EL (cell line): Measurements from ENCODE around the gene SHOX.
A peak's percentile ranks its signal among the peaks of the same experiment; 100 is the strongest.
"Not testable (repeated sequence)": the region's sequence is repeated elsewhere in the genome, so short reads cannot be mapped to it uniquely, and the experiment has no call there.

Experiments used
- DNase-seq: peaks from one replicate; pipeline ENCODE4 v3.0.0-alpha.2; 2016

Gene SHOX

GRCh38 chrX:638482-639131 lies 8.0 kb downstream of the SHOX start:
- DNase-seq: no peak

- DNase-seq: no peak
These were observed 8.6 kb downstream of the SHOX start for GRCh38 chrX:639151-639550.

GRCh38 chrX:640641-641040 lies 10.1 kb downstream of the SHOX start:
- DNase-seq: no peak

- no peak for DNase-seq
These were observed 11.3 kb downstream of the SHOX start for GRCh38 chrX:641671-642435.

- DNase-seq: no peak
These were observed 12.0 kb downstream of the SHOX start for GRCh38 chrX:642436-643240.

GRCh38 chrX:643241-643595 lies 12.6 kb downstream of the SHOX start:
- DNase-seq: no peak

- no peak for DNase-seq
These were observed 13.3 kb downstream of the SHOX start for GRCh38 chrX:643911-644303.

GRCh38 chrX:644304-645281 lies 14.0 kb downstream of the SHOX start:
- peak; percentile 38 for DNase-seq

GRCh38 chrX:646228-646495 lies 15.6 kb downstream of the SHOX start:
- DNase-seq: peak; percentile 50

- DNase-seq: peak; percentile 41
These were observed 16.2 kb downstream of the SHOX start for GRCh38 chrX:646796-647195.

GRCh38 chrX:649166-649565 lies 18.6 kb downstream of the SHOX start:
- no peak for DNase-seq

- peak; percentile 59 for DNase-seq
These were observed 19.7 kb downstream of the SHOX start for GRCh38 chrX:650324-650723.

- no peak for DNase-seq
These were observed 20.2 kb downstream of the SHOX start for GRCh38 chrX:650811-651210.

GRCh38 chrX:651922-652321 lies 21.3 kb downstream of the SHOX start:
- DNase-seq: not testable (repeated sequence)

GRCh38 chrX:652341-652741 lies 21.8 kb downstream of the SHOX start:
- DNase-seq: no peak

- DNase-seq: no peak
These were observed 22.7 kb downstream of the SHOX start for GRCh38 chrX:653306-653705.

GRCh38 chrX:661154-661553 lies 30.6 kb downstream of the SHOX start:
- DNase-seq: no peak

GRCh38 chrX:662126-662525 lies 31.5 kb downstream of the SHOX start:
- no peak for DNase-seq

GRCh38 chrX:663841-664240 lies 33.2 kb downstream of the SHOX start:
- no peak for DNase-seq

GRCh38 chrX:666762-667720 lies 36.5 kb downstream of the SHOX start:
- peak; percentile 83 for DNase-seq

- DNase-seq: no peak
These were observed 40.1 kb downstream of the SHOX start for GRCh38 chrX:670645-671044.

GRCh38 chrX:672931-673330 lies 42.3 kb downstream of the SHOX start:
- peak; percentile 88 for DNase-seq
